D721Med (cell line): Measurements from ENCODE around the gene IDI1.

Experiments
- DNase-seq: peaks from one replicate; pipeline ENCODE4 v3.0.0; 2011; ENCODE audit warnings: low spot score; ENCODE audit not compliant: insufficient read length
- FAIRE-seq: peaks from 2 replicates; lab custom pipeline; 2011; peaks lifted over from hg19 to GRCh38; lab: Jason Lieb, UNC
- TF ChIP-seq, protein P1 (sequence below): IDR thresholded peaks from 2 replicates; pipeline ENCODE4 v1.5.1; 2012; ENCODE audit warnings: mild to moderate bottlenecking, control low read depth; ENCODE audit not compliant: insufficient read depth; ENCODE audit errors: missing control alignments

The IDI1 gene

DNA sequence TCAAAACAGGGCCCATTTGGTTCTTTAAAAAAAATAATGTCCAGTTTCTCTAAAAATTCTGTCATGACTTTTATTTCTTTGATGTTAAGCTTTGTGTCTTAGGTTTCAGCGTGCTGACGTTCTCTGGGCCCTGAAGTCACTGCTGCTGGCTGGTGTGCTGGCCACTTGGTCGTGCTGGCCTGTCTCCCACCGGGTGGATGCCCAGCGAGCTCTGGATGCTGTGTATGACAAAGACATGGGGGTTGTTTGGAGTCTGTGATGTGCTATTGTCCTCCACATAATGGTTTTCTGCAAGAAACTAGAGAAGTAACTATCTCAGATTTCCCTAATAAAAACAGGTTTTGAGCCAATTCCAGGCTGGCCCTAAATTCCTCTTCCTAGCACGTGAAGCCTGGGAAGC lies 13.7 kb downstream of the IDI1 start:
- no peak for FAIRE-seq

DNA sequence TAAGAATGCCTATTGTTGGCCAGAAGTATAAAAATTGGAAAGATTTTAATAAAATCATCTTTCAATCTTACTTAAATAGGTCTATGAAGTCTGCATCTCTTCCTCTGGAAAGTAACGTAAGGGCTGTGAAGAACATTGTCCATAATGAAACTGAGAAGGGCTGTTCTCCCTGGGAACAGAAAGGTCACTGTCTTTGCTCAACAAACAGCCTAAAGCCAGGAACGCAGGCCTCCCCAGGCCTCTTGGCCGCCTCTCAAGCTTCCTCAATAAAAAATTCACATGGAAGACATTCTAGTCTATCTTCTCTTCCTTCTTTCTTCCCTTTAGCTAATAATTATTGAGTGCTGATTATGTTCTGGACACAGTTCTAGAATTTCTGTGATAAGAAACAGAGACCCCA lies 14.2 kb downstream of the IDI1 start:
- FAIRE-seq (no peak), DNase-seq (no peak)
- TF ChIP-seq, protein P1, sequence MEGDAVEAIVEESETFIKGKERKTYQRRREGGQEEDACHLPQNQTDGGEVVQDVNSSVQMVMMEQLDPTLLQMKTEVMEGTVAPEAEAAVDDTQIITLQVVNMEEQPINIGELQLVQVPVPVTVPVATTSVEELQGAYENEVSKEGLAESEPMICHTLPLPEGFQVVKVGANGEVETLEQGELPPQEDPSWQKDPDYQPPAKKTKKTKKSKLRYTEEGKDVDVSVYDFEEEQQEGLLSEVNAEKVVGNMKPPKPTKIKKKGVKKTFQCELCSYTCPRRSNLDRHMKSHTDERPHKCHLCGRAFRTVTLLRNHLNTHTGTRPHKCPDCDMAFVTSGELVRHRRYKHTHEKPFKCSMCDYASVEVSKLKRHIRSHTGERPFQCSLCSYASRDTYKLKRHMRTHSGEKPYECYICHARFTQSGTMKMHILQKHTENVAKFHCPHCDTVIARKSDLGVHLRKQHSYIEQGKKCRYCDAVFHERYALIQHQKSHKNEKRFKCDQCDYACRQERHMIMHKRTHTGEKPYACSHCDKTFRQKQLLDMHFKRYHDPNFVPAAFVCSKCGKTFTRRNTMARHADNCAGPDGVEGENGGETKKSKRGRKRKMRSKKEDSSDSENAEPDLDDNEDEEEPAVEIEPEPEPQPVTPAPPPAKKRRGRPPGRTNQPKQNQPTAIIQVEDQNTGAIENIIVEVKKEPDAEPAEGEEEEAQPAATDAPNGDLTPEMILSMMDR, result no peak

More for the DNA sequence above, 13.7 kb downstream of the IDI1 start:
- DNase-seq, result no peak
- TF ChIP-seq, protein P1, result no peak

DNA sequence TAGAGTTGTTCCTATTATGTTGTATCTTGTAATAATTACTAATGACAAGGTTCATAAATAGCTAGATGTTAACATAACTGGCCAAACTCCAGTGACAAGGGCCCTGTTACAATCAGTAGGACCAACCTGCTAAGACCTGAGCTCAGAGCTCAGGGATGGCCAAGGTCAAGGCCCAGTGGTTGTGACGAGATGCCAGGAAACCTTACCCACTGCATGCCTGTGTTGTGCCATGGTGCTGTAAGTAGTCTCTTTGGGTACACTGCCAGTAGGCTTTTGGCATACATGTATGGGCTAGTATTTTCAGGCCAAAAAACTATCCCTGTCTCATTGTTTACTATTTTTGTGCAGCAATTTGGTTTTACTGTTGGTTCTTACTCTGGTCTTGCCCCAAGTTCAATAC lies 15.3 kb downstream of the IDI1 start:
- DNase-seq, result no peak
- no peak for FAIRE-seq
- TF ChIP-seq, protein P1, result no peak

DNA sequence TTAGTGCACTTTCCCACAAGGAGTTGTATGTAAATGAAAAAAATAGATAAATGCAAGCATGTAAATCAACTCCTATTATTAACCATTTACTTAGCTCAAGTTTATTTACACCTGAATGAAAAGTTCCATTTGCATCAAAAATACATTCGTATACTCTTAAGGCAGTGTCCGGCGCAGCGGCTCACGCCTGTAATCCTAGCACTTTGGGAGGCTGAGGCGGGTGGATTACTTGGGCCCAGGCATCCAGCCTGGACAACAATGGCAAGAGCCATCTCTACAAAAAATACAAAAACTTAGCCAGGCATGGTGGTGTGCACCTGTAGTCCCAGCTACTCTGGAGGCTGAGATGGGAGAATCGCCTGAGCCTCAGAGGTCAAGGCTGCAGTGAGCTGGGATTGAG lies 19.1 kb downstream of the IDI1 start:
- TF ChIP-seq, protein P1, result no peak
- FAIRE-seq (no peak), DNase-seq (no peak)

DNA sequence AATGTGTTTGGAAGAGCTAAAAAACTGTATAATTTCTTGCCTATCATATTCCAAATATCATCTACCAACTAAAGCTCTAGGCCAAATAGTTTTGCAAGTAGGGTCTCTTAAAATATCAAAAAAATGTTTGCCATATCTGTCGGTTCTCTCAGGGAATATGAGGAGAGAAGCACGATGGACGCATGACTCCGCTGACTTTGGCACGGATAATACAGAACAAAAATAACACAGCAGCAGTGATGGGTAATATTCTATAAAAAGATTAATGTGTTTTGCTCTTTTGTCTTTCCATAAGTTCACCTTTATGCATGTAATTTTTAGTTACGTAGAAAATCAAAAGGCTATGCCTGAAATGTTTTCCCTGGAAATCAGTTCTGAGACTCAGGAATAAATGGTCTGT lies 22.3 kb downstream of the IDI1 start:
- FAIRE-seq, result no peak

DNA sequence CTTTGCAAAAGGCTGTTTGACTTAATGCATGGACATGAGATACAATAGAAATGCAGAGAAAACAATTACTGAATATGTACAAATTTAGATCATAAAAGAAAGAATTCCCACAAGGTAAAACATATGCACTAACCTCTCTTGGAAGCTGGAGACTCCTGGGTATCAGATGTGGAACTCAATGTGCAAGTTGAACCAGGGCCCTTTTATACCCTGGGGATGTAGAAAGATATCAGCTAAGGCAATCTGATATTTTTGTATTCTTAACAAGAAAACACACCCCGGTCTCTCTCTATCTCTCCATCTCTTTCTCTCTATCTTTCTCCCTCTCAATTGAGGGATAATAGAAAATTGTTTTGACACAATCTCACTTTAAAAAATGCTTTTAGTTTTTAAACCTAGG lies 23.2 kb downstream of the IDI1 start, which contains the start of gene IDI2:
Gene IDI2 (minus strand): TSS at position 177 of the 400 bp plus-strand sequence. CDS start 1,136 bp downstream, outside the sequence.
- DNase-seq (no peak), FAIRE-seq (no peak)
- TF ChIP-seq, protein P1, result no peak

More for the DNA sequence above, 22.3 kb downstream of the IDI1 start:
- no peak for DNase-seq
- TF ChIP-seq, protein P1, result no peak

DNA sequence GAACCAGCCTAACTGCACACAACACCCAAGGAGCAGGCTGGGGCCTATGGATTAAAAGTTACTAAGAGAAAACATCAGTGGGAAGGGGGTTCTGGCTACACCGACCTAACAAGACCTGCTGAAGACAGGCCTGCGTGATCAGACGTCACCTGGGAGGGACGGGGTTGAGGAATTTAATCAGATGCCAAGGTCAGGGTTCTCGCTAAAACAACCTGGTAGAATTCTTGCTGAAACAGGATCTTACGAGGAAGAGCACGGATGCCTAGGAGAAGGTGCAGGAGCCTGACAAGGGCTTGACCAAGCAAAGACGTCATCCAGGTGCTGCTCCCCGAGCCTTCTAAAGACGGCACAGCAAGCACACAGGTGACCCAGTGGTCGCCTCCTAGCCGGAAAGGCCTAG lies 24.8 kb downstream of the IDI1 start:
- FAIRE-seq (no peak), DNase-seq (no peak)
- TF ChIP-seq, protein P1, result no peak
